Stomach (tissue), 9 donors: ENCODE measurements around the gene HSPA1L. TPM values are rescaled to one million over a fixed set of nuclear protein-coding genes. Genes with fewer than 3 reads are reported as not detected.
A peak's percentile ranks its signal among the peaks of the same experiment; 100 is the strongest.
"Not testable (repeated sequence)": the region's sequence is repeated elsewhere in the genome, so short reads cannot be mapped to it uniquely, and the experiment has no call there.

ENCODE experiments used
- DNase-seq, 2 donors: peaks; one replicate each; pipeline versions ENCODE4 v3.0.0 to v3.0.0-alpha.2; 2013 to 2019
- H3K27ac ChIP-seq, 5 donors: fragments of 200-600 bp in 4 of 5; sonication (generic) in 4 of 5; one replicate each; pipeline ENCODE4 v1.5.1; 2013 to 2019; ENCODE audit warnings: mild to moderate bottlenecking in 1 of 5, moderate library complexity in 1 of 5
- H3K27me3 ChIP-seq, 3 donors: fragments of 200-600 bp; sonication (generic); one replicate each; pipeline ENCODE4 v1.5.1; 2017 to 2019; ENCODE audit warnings: mixed run types in 1 of 3
- H3K36me3 ChIP-seq, 4 donors: fragments of 200-600 bp; sonication (generic); 1 replicate in 3 of 4; 2 replicates in 1 of 4; pipeline ENCODE4 v1.5.1; 2016 to 2019
- H3K4me1 ChIP-seq, 4 donors: fragments of 200-600 bp; sonication (generic); one replicate each; pipeline ENCODE4 v1.5.1; 2016 to 2019
- H3K4me3 ChIP-seq, 4 donors: fragments of 200-600 bp; sonication (generic) in 3 of 4; one replicate each; pipeline ENCODE4 v1.5.1; 2016 to 2019; ENCODE audit warnings: mild to moderate bottlenecking in 1 of 4
- H3K9me3 ChIP-seq, 4 donors: fragments of 200-600 bp; sonication (generic); one replicate each; pipeline ENCODE4 v1.5.1; 2016 to 2019
- EP300 ChIP-seq: sonication (generic); formaldehyde crosslinking; IDR thresholded peaks from one replicate; pipeline ENCODE4 v1.6.1; 2017; ENCODE audit warnings: antibody characterized with exemption
- POLR2A ChIP-seq, 4 donors: fragments of 450-650 bp; IDR thresholded peaks; one replicate each; pipeline ENCODE4 v1.6.1; 2016; ENCODE audit warnings: antibody characterized with exemption in 4 of 4, control low read depth in 2 of 4, mild to moderate bottlenecking in 1 of 4, moderate library complexity in 1 of 4
- POLR2AphosphoS5 ChIP-seq, 3 donors: sonication (generic); formaldehyde crosslinking; IDR thresholded peaks; one replicate each; pipeline ENCODE4 v1.6.1; 2016; ENCODE audit warnings: antibody characterized with exemption in 3 of 3
- WGBS, 5 donors: extraction: QIAGEN DNeasy Blood & Tissue Kit in 3 of 5; methylation state at CpG; one replicate each; pipeline versions ENCODE4 v1.1.5 to v1.1.7; 2013 to 2018; 5-methylcytosine and 5-hydroxymethylcytosine counted together
- intact Hi-C: fragments of 100-400 bp; cut with DNase I; formaldehyde crosslinking; loops from one replicate; pipeline ENCODE4 v1.15.1; 2023; ENCODE audit warnings: low total_unique reads
- polyA plus RNA-seq, 3 donors: library from polyadenylated mRNA; stranded (reverse); fragments of 200-250 nt; gene quantifications; one replicate each; pipeline ENCODE4 v1.2.3, GENCODE V29; 2013
- total RNA-seq, 5 donors: library from RNA; depleted of rRNA; stranded (reverse); fragments of >200 nt; gene quantifications; one replicate each; pipeline versions ENCODE4 v1.1.0 to v1.2.3, GENCODE V29; 2014 to 2016
- TF ChIP-seq, protein P1 (sequence below), 7 experiments: fragments of 450-650 bp in 4 of 7; fragments of 200-600 bp in 3 of 7; sonication (generic) in 3 of 7; IDR thresholded peaks; one replicate each; pipeline ENCODE4 v1.5.1; 2016 to 2019; ENCODE audit warnings: antibody characterized with exemption in 7 of 7, control low read depth in 2 of 7, mild to moderate bottlenecking in 1 of 7
- donor health status: healthy with polysubstance abuse.
- donor health status: Bipolar disorder and iron deficiency.
- donor health status: healthy.

Gene HSPA1L
- total and polyA plus RNA-seq, 8 donors = 0.46 to 1.7 (median 0.98) TPM; not detected in 3

DNA sequence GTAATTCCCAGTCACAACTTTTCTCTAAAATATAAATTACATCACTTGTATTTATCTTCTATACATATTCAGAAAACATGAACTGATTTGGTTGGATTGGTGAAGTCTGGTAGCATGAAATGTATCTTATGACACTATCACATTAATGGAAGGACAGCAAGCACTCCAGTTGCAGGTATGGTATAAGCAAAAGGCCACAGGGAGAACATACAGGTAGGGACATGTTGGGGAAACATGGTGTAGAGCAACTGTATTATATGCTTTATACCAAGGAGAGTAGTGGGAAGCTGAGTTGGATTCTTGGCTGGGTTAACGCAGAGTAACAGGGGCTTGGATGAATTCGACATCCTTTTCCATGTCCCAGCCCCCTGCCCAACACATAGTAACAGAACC lies 18.1 kb downstream of the HSPA1L start:
- intact Hi-C loops = no loop called here
- Histone ChIP-seq H3K36me3 (peaks cover 6 to 36% (median 26%) of the 10 kb centered on the region in 4 donors), H3K27me3 (no peaks in the 10 kb centered on the region), H3K9me3 (no peaks in the 10 kb centered on the region), H3K4me3 (no peak overlapping the region), H3K4me1 (peaks cover 12 to 33% (median 25%) of the 10 kb centered on the region in 4 donors), H3K27ac (peak overlapping the region in 4 of 5 donors; percentile 89 to 100 (median 96))
- no peak for DNase-seq
- 83 to 95% (median 90%) methylated on average over 2 of the region's 2 CpGs for WGBS, 5 donors
- TF ChIP-seq POLR2AphosphoS5 (IDR thresholded peaks at IDR 0.05) = no peak

DNA sequence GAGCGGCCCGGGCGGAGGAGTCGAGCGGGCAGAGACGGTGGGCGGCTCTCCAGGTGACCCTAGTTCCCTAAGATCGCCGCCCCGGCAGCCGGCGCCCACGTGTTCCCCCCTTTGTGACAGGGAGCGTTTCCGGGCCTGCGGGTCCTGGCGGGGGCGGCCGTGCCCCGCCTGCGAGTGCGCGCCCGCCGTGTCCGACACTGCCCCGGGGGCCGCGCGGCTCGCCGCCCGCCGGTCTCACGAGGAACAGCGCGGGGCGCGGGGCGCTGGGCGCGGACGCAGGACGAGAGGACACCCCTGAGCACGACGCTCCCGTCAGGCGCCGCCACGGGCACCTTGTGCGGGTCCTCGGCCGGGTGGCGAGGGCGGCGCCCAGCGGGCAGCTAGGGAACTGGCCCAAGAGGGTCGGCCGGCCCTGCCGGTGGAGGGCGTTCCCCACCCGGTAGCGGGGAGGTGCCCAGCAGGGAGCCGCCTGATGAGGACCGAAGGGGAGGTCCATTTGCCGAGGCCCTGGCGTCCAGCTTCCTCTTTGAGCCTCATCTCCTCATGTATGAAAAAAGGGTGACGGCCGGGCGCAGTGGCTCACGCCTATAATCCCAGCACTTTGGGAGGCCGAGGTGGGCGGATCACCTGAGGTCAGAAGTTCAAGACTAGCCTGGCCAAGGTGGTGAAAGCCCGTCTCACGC lies 19.3 kb downstream of the HSPA1L start, which contains the start of gene VARS1:
TSS of gene VARS1 (minus strand) at position 137 of the 683 bp plus-strand sequence. CDS start 535 bp downstream, outside the sequence.
- no peaks in the 10 kb centered on the region for H3K9me3 ChIP-seq
- TF ChIP-seq, protein P1, sequence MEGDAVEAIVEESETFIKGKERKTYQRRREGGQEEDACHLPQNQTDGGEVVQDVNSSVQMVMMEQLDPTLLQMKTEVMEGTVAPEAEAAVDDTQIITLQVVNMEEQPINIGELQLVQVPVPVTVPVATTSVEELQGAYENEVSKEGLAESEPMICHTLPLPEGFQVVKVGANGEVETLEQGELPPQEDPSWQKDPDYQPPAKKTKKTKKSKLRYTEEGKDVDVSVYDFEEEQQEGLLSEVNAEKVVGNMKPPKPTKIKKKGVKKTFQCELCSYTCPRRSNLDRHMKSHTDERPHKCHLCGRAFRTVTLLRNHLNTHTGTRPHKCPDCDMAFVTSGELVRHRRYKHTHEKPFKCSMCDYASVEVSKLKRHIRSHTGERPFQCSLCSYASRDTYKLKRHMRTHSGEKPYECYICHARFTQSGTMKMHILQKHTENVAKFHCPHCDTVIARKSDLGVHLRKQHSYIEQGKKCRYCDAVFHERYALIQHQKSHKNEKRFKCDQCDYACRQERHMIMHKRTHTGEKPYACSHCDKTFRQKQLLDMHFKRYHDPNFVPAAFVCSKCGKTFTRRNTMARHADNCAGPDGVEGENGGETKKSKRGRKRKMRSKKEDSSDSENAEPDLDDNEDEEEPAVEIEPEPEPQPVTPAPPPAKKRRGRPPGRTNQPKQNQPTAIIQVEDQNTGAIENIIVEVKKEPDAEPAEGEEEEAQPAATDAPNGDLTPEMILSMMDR (IDR thresholded peaks at IDR 0.05) = peak in 5 of 7 experiments; percentile 76 to 95 (median 84)
- TF ChIP-seq POLR2A (IDR thresholded peaks at IDR 0.05) = no peak
- TF ChIP-seq POLR2AphosphoS5 (IDR thresholded peaks at IDR 0.05) = peak; percentile 28 to 73 (median 63)
- intact Hi-C loops = no loop called here
- H3K27me3 ChIP-seq = no peaks in the 10 kb centered on the region
- 0 to 2% (median 1%) methylated on average over 31 to 75 of the region's 75 CpGs for WGBS, 5 donors
- H3K27ac ChIP-seq = peak within 1 kb of the TSS; percentile 89 to 100 (median 98)
- H3K4me3 ChIP-seq = peak within 1 kb of the TSS; percentile 73 to 90 (median 88)
- peak; percentile 94 to 97 for DNase-seq
- H3K36me3 ChIP-seq = peaks cover 11 to 37% (median 30%) of the 10 kb centered on the region in 4 donors
- H3K4me1 ChIP-seq = peaks cover 12 to 41% (median 30%) of the 10 kb centered on the region in 4 donors

DNA sequence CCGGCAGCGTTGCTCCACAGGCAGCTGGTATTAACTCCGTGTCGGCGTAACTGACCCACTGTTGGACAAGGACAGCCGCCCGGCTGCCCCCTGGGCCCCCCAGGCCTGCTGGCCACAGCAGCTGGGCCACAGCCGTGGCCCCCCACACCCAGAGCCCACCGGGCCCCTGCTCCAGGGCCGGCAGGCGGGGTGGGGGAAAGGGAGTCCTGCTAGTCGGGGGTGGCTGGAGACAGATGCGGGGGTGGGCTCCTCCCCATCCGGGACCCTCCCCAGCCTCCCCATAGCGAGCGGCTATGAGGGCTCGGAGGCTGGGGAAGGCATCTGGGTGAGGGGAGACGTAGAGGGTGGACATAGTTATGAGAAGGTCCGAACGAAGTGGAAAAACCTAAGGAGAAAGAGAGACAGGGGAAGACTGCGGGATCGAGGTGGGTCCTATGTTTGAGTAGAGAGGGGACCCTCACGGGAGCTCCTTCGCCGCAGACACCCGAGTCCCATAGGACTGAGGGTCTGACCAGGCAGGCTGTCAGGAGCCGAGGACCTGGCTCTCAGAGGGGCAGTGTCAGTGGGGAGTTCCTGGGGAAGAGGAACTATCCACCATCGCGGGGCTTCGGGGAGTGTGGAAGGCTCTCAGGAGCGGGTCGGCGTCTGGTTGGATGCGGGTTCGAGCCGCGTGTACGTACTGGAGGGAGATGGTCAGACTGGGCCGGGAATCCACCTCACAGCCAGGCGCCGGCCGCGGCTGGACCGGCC lies 20.0 kb downstream of the HSPA1L start:
- Histone ChIP-seq H3K27ac (peak overlapping the region; percentile 89 to 100 (median 98)), H3K4me3 (peak overlapping the region; percentile 73 to 90 (median 88)), H3K4me1 (peaks cover 12 to 41% (median 30%) of the 10 kb centered on the region in 4 donors), H3K9me3 (no peaks in the 10 kb centered on the region), H3K27me3 (no peaks in the 10 kb centered on the region), H3K36me3 (peaks cover 11 to 40% (median 32%) of the 10 kb centered on the region in 4 donors)
- WGBS, 5 donors = 0 to 2% (median 1%) methylated on average over 36 to 44 of the region's 44 CpGs
- intact Hi-C loops = no loop called here
- peak in 1 of 3 donors; percentile 1 for TF ChIP-seq POLR2AphosphoS5 (IDR thresholded peaks at IDR 0.05)
- TF ChIP-seq, protein P1 (IDR thresholded peaks at IDR 0.05) = no peak
- TF ChIP-seq POLR2A (IDR thresholded peaks at IDR 0.05) = no peak
- TF ChIP-seq EP300 = no peak
- DNase-seq = no peak

DNA sequence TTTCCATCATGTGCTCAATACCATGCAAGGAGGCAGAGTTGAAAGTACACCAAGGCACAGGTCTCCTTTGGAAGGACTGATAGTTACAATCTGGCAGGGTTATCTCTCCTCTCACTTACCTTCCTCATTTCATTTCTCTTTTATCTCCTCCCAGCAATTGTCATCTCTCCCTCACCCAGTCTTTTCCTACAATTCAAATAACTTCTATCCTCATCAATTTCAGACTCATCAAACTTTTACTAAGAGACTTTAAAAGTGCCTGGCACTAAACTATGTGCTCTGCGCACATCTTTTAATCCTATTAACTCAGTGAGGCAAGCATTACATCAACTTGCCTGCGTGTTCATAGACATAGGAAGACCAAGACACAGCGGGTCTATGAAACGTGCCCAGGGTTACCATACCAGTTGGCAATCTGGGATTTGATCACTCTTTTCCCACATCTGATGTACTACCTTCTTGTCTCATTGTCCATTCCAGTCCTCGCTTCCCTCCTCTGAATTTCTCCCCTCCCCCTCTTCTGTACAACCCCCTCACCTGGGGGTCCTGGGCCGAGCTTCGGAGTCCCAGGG lies 20.7 kb downstream of the HSPA1L start:
- Histone ChIP-seq H3K9me3 (no peaks in the 10 kb centered on the region), H3K4me1 (peaks cover 12 to 41% (median 30%) of the 10 kb centered on the region in 4 donors), H3K27me3 (no peaks in the 10 kb centered on the region), H3K27ac (peak overlapping the region; percentile 89 to 100 (median 98)), H3K36me3 (peaks cover 11 to 45% (median 35%) of the 10 kb centered on the region in 4 donors), H3K4me3 (peak overlapping the region; percentile 73 to 90 (median 88))
- no peak for DNase-seq
- WGBS, 5 donors = 4 to 10% (median 9%) methylated on average over 7 of the region's 7 CpGs
- peak in 1 of 3 donors; percentile 30 for TF ChIP-seq POLR2AphosphoS5 (IDR thresholded peaks at IDR 0.05)
- TF ChIP-seq POLR2A (IDR thresholded peaks at IDR 0.05) = no peak
- TF ChIP-seq EP300 = no peak
- intact Hi-C loops = no loop called here

DNA sequence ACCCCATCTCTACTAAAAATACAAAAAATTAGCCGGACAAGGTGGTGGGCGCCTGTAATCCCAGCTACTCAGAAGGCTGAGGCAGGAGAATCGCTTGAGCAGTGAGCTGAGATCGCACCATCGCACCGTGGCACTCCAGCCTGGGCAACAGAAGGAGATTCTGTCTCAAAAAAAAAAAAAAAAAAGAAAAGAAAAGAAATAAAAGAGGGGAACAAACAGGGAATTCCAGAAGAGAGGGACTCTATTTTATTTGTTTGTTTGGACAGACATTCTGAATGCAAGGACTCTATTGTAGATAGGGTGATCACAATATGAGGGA lies 21.2 kb downstream of the HSPA1L start:
- Histone ChIP-seq H3K36me3 (peaks cover 11 to 47% (median 37%) of the 10 kb centered on the region in 4 donors), H3K27ac (peak overlapping the region in 4 of 5 donors; percentile 89 to 100 (median 96)), H3K4me1 (peaks cover 12 to 41% (median 30%) of the 10 kb centered on the region in 4 donors), H3K4me3 (peak overlapping the region in 2 of 4 donors; percentile 86 to 89)
- intact Hi-C loops, H3K27me3 ChIP-seq, DNase-seq, H3K9me3 ChIP-seq: not testable (repeated sequence)
- 88 to 95% (median 90%) methylated on average over 6 of the region's 6 CpGs for WGBS, 5 donors
